ENCODE measurements around the gene STK16. TPM values are rescaled to one million over a fixed set of nuclear protein-coding genes. Genes with fewer than 3 reads are reported as not detected.
A peak's percentile ranks its signal among the peaks of the same experiment; 100 is the strongest.

STK16 gene
- polyA plus RNA-seq, 3 donors = 16.7 to 40.7 (median 17.8) TPM

DNA sequence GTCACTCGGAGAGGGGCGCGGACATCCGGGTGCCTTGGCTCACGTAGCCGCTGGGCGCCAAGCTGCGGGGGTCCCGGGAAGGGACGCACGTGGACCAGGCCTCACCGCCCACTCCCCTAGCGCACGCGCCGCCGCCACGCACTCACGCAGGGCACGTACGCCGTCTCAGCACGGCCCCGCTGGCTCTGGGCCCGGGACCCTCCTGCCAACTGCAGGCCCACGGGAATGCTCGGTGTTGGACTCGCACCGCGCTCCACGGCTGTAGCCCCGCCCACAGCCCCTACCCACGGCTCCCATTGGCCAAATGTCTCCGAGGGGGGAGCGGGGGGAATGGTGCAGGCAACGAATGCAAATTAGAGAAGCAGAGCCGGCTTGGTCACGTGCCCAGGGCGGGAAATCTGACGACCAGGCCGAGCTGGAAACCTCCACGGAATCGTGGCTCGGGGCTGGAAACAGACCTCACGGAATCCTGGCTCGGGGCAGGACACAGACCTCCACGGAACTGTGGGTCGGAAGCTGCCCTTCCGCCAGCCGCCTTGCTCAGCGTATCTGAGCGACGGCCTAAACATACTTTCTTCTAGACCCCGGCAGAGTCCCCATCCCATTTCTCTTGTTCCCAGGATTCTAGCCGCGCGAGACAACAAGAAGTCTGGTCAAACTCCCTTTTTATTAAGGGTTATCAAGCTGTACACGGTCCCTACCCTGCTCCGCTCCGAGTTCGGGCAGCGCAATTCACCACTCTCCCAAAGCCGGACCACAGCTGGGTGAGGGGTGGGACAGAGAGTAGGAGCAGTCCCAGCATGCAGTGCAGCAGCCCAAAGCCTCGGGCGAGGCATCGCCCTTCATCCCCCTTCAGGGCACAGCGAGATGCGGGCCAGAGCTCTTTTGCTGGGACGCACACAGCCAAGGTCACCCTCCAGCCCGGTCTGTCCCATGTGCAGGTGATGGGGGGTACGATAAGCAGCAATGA, 26.3 kb upstream of the STK16 start, which contains the start of gene ABCB6:
ABCB6 (minus strand) TSS at position 227 of the 970 bp plus-strand sequence. CDS start 285 bp downstream, outside the sequence.
- Mint-ChIP-seq H3K9me3 (peaks cover 0 to 19% (median 9%) of the 10 kb centered on the region in 7 donors), H3K27ac (peak within 1 kb of the TSS; percentile 37 to 87 (median 80)), H3K4me1 (peaks cover 33% of the 10 kb centered on the region), H3K36me3 (peaks cover 57 to 64% of the 10 kb centered on the region in 2 donors), H3K27me3 (ENCODE audit: low read depth in 3 of 3) (peaks cover 49 to 62% (median 50%) of the 10 kb centered on the region in 3 donors), H3K4me3 (peak within 1 kb of the TSS; percentile 70 to 86)
- H3K9me3 ChIP-seq (replicated peaks in 1 of 2; ENCODE audit: control insufficient read depth in 1 of 2, insufficient read depth in 1 of 2, low read length in 2 of 2) = peaks cover 0 to 5% of the 10 kb centered on the region in 2 donors
- peak within 1 kb of the TSS; percentile 46 for H3K9ac ChIP-seq (ENCODE audit: insufficient read depth, low read length, poor library complexity, severe bottlenecking)
- H4K20me1 ChIP-seq (ENCODE audit: insufficient read depth, low read length) = peaks cover 56% of the 10 kb centered on the region
- H2AFZ ChIP-seq (ENCODE audit: insufficient read depth, low read depth, low read length, poor library complexity, severe bottlenecking) = peak within 1 kb of the TSS; percentile 66
- H3K4me2 ChIP-seq (replicated peaks; ENCODE audit: extremely low read depth, low read length, poor library complexity, severe bottlenecking) = peak within 1 kb of the TSS; percentile 98
- peak within 1 kb of the TSS; percentile 38 to 79 (median 46) for H3K4me3 ChIP-seq (replicated peaks in 1 of 3; ENCODE audit: low read depth in 2 of 3, low read length in 3 of 3)
- peak; percentile 76 to 84 (median 78) for DNase-seq
- intact Hi-C loops (cut with micrococcal nuclease) = loop anchor here (5.0 kb wide), 2 partner anchors 33 to 42 kb away; partner anchors contain the start of genes TUBA4A (in 2 of the 2), TUBA4B (in 2 of the 2), CNPPD1 (in 1 of the 2) and RETREG2 (in 1 of the 2)
- WGBS (ENCODE audit: insufficient coverage) = 6% methylated on average over 52 of the region's 71 CpGs
- H3K4me1 ChIP-seq (ENCODE audit: control insufficient read depth in 1 of 2, insufficient read depth in 2 of 2, low read length in 2 of 2) = peaks cover 32 to 37% of the 10 kb centered on the region in 2 donors
- TF ChIP-seq, protein P1, sequence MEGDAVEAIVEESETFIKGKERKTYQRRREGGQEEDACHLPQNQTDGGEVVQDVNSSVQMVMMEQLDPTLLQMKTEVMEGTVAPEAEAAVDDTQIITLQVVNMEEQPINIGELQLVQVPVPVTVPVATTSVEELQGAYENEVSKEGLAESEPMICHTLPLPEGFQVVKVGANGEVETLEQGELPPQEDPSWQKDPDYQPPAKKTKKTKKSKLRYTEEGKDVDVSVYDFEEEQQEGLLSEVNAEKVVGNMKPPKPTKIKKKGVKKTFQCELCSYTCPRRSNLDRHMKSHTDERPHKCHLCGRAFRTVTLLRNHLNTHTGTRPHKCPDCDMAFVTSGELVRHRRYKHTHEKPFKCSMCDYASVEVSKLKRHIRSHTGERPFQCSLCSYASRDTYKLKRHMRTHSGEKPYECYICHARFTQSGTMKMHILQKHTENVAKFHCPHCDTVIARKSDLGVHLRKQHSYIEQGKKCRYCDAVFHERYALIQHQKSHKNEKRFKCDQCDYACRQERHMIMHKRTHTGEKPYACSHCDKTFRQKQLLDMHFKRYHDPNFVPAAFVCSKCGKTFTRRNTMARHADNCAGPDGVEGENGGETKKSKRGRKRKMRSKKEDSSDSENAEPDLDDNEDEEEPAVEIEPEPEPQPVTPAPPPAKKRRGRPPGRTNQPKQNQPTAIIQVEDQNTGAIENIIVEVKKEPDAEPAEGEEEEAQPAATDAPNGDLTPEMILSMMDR (IDR thresholded peaks at IDR 0.05) = no peak
- peak within 1 kb of the TSS in 1 of 2 donors; percentile 36 for H3K27ac ChIP-seq (ENCODE audit: low read depth in 1 of 2, low read length in 2 of 2)
- peaks cover 42 to 47% of the 10 kb centered on the region in 2 donors for H3K36me3 ChIP-seq (replicated peaks in 1 of 2; ENCODE audit: control insufficient read depth in 1 of 2, insufficient read depth in 2 of 2, low read length in 2 of 2)
- peaks cover 0 to 53% of the 10 kb centered on the region in 2 donors for H3K27me3 ChIP-seq (ENCODE audit: control insufficient read depth in 2 of 2, insufficient read depth in 2 of 2, low read length in 2 of 2)
- no peaks in the 10 kb centered on the region for H3K79me2 ChIP-seq (ENCODE audit: insufficient read depth, low read length)
